Astrocyte of the cerebellum (primary cell): ENCODE data around the gene SBNO2.
A peak's percentile ranks its signal among the peaks of the same experiment; 100 is the strongest.
"Not testable (repeated sequence)": the region's sequence is repeated elsewhere in the genome, so short reads cannot be mapped to it uniquely, and the experiment has no call there.

Experiments
- DNase-seq: peaks from one replicate; pipeline ENCODE4 v3.0.0-alpha.2; 2011; ENCODE audit warnings: low read depth
- H3K4me3 ChIP-seq: 2 replicates; pipeline ENCODE4 v1.5.1; 2011; ENCODE audit warnings: mild to moderate bottlenecking, low read depth, low read length, moderate library complexity
- CTCF ChIP-seq: IDR thresholded peaks from 2 replicates; pipeline ENCODE4 v1.5.1; 2012; ENCODE audit warnings: low read length, low read depth, moderate library complexity, mild to moderate bottlenecking; ENCODE audit errors: missing control alignments
- in situ Hi-C: cut with HindIII; loops from 2 replicates; pipeline ENCODE4 v1.10.0; 2017; ENCODE audit warnings: low sequenced_read_pairs

SBNO2 gene

DNA sequence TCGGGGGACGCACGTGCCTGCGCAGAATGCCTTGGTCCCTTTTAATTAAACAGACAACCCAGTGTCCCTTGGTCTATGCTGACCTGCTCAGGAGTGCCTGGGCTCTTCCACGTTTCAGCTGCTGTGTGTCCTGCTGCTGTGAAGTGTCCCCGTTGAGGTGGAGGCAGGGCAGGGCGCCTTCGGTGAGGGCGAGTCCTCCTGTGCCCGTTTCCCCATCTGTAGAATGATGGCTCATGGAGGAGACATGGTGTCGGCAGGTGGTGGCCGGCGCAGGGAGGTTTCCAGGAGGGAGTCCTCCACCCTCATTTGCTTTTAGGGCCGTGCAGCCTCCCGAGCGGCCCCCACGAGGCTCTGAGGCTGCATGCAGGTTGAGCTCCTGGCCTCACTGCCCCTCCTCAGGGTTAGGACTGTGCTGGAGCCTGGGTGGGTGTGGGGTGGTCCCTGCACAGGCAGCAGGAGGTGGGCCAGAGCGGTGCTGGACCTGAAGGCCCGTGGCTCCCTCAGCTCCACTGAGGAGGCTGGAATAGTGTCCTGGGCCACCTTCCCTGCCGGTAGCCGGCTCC lies 40.3 kb upstream of the SBNO2 start:
- no peak for DNase-seq
- no peak overlapping the region for H3K4me3 ChIP-seq
- TF ChIP-seq CTCF, result no peak
- in situ Hi-C loops, result no loop called here

DNA sequence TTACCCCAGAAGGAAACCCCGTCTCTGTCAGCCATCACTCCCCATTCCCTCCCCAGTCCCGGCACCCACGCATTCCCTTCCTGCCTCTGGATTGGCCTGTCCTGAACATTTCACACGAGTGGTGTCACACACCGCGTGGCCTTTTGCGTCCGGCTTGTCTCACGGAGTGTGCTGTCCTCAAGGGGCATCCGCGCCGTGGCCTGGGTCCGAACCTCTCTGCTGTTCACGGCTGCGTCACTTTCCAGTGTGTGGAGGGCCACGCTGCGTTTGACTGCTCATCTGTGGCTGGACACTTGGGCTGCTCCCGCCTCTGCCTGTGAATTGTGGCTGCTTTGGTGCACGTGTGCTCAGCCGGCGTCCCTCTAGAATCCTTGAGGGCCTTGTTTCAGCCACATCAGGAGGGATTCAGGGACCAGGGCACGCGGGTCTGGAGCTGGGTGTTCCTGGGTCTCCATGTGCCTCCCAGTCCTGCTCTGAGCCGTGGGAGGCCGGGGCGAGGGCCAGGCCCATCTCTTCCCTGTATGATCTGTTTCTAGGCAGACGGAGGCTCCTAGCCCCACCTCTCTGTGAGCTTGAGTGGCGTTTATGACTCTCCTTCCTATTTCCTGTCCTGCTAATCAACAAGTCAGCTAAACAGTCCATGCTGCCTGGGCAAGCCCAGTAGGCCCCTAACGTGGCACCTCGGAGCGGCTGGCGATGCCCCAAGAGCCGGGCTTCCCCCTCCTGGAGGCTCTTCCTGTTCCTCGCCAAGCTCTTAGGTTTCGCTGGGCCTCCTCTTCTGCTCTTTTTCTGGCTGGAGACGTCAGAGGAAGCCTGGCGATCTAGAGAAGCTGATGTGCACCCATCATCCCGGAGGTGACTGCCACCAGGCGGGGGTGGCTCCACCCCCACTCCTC lies 39.6 kb upstream of the SBNO2 start:
- DNase-seq, result no peak
- no peak overlapping the region for H3K4me3 ChIP-seq
- no peak for TF ChIP-seq CTCF
- in situ Hi-C loops, result no loop called here

DNA sequence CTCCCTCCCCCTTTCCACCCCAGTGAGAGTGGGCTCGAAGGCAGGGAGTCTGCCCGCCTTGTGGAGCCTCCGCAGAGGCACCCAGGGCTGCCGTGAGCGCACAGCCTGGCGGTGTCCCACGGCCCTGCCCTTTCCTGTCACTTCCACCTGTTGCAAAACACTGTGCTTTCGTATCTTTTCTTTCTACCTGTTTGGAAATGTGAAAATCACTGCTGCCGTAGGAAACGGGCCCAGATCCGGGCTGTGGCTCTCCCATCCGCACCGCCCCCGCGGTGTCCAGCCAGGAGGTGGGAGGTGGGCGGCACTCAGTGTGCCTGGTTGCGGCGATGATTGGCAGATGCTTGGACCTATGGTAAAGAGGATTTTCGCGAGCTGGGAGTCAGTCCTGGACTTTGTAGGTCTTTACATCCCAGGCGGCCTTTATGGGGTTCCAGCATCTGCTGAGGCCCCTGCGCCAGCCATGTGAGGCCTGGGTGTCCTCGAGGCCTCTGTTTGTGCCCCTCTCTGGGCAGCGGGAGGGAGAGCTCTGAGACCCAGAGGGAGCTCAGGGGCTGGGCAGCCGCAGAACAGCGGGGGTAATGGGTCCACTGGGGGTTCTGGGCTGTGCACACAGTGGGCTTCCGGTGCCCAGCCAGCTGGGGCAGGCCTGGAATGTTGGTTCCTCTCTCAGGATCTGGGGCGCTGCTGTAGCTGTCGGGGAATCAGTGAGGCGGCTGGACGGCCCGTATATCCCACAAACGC lies 37.6 kb upstream of the SBNO2 start:
- no peak overlapping the region for H3K4me3 ChIP-seq
- TF ChIP-seq CTCF, result no peak
- in situ Hi-C loops, result no loop called here
- DNase-seq, result no peak

GRCh38 chr19:1210227-1210538 lies 36.1 kb upstream of the SBNO2 start:
- no peak for TF ChIP-seq CTCF
- DNase-seq, result no peak
- no peak overlapping the region for H3K4me3 ChIP-seq
- in situ Hi-C loops, result no loop called here

DNA sequence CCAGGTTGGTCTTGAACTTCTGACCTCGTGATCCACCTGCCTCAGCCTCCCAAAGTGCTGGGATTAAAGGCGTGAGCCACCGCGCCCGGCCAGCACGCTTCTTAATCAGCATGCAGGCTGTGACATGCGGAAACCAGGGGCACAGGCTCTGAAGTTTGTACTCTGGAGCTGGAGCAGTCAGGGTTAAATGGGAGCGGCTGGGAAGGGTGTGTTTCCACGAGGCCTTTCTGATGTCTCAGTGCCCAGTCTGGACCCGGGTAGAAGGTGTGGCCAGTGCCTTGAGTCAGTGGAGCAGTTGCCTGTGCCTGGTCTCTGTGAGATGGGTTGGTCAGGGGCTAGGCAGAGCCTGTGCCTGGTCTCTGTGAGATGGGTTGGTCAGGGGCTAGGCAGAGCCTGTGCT lies 34.8 kb upstream of the SBNO2 start:
- H3K4me3 ChIP-seq, in situ Hi-C loops: not testable (repeated sequence)

GRCh38 chr19:1206864-1207450 lies 32.9 kb upstream of the SBNO2 start:
- H3K4me3 ChIP-seq, result peak overlapping the region; percentile 77
- DNase-seq, result no peak
- in situ Hi-C loops, result no loop called here
- TF ChIP-seq CTCF, result no peak

More for the DNA sequence above, 34.8 kb upstream of the SBNO2 start:
- DNase-seq, result not testable (repeated sequence)
